SK-N-SH treated with all-trans-retinoic acid at 6 μM for 48 hours (cell line): ENCODE data around the gene WWC2.

Experiments
- BACH2 ChIP-seq: fragments of 250-450 bp; sonication (Bioruptor Pico); IDR thresholded peaks from 2 replicates; pipeline ENCODE4 v1.9.0; 2021; ENCODE audit warnings: mild to moderate bottlenecking, borderline replicate concordance
- CSDC2 ChIP-seq: fragments of 250-450 bp; sonication (Bioruptor Pico); IDR thresholded peaks from 2 replicates; pipeline ENCODE4 v1.5.0; 2020; ENCODE audit warnings: mild to moderate bottlenecking, moderate library complexity
- GLIS3 ChIP-seq: fragments of 250-450 bp; sonication (Bioruptor Pico); IDR thresholded peaks from 2 replicates; pipeline ENCODE4 v1.5.0; 2020; ENCODE audit warnings: mild to moderate bottlenecking, moderate library complexity
- RARB ChIP-seq: fragments of 250-450 bp; sonication (Bioruptor Pico); IDR thresholded peaks from 2 replicates; pipeline ENCODE4 v1.8.0; 2021; ENCODE audit warnings: mild to moderate bottlenecking, moderate library complexity
- TF ChIP-seq, protein P1 (sequence below): fragments of 250-450 bp; sonication (Bioruptor Pico); IDR thresholded peaks from 2 replicates; pipeline ENCODE4 v1.8.0; 2020; ENCODE audit warnings: mild to moderate bottlenecking, moderate library complexity, borderline replicate concordance
- TF ChIP-seq, protein P2 (sequence below): fragments of 250-450 bp; sonication (Bioruptor Pico); IDR thresholded peaks from 2 replicates; pipeline ENCODE4 v1.5.1; 2021; ENCODE audit warnings: mild to moderate bottlenecking, moderate library complexity

DNA sequence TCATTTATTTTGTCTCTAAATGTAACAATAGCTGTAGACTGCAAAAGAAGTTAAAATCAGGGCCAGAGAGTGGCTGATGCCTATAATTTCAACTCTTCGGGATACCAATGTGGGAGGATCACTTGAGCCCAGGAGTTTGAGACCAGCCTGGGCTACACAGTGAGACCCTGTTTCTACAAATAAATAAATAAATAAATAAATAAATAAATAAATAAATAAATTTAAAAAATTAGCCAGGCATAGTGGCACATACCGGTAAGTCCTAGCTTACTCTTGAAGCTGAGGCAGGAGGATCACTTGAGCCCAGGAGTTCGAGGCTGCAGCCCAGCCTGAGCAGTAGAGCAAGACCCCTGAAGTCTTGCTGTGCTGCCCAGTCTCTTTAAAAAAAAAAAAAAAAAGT is 79.1 kb downstream of the WWC2 start:
- no peak for TF ChIP-seq RARB (CRISPR knock-in tag)
- TF ChIP-seq GLIS3, result no peak
- TF ChIP-seq, protein P1, sequence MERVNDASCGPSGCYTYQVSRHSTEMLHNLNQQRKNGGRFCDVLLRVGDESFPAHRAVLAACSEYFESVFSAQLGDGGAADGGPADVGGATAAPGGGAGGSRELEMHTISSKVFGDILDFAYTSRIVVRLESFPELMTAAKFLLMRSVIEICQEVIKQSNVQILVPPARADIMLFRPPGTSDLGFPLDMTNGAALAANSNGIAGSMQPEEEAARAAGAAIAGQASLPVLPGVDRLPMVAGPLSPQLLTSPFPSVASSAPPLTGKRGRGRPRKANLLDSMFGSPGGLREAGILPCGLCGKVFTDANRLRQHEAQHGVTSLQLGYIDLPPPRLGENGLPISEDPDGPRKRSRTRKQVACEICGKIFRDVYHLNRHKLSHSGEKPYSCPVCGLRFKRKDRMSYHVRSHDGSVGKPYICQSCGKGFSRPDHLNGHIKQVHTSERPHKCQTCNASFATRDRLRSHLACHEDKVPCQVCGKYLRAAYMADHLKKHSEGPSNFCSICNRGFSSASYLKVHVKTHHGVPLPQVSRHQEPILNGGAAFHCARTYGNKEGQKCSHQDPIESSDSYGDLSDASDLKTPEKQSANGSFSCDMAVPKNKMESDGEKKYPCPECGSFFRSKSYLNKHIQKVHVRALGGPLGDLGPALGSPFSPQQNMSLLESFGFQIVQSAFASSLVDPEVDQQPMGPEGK (CRISPR knock-in tag), result no peak
- TF ChIP-seq, protein P2, sequence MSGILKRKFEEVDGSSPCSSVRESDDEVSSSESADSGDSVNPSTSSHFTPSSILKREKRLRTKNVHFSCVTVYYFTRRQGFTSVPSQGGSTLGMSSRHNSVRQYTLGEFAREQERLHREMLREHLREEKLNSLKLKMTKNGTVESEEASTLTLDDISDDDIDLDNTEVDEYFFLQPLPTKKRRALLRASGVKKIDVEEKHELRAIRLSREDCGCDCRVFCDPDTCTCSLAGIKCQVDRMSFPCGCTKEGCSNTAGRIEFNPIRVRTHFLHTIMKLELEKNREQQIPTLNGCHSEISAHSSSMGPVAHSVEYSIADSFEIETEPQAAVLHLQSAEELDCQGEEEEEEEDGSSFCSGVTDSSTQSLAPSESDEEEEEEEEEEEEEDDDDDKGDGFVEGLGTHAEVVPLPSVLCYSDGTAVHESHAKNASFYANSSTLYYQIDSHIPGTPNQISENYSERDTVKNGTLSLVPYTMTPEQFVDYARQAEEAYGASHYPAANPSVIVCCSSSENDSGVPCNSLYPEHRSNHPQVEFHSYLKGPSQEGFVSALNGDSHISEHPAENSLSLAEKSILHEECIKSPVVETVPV (CRISPR knock-in tag), result no peak
- no peak for TF ChIP-seq BACH2 (CRISPR knock-in tag)
- TF ChIP-seq CSDC2 (CRISPR knock-in tag), result no peak
